ENCODE data around the gene ADRA2A.

GRCh38 chr10:111077785-111078504, 1.1 kb downstream of the ADRA2A start:
- no peak for TF ChIP-seq CTCF (IDR thresholded peaks at IDR 0.05)
- no peak for TF ChIP-seq POLR2A (IDR thresholded peaks at IDR 0.05)
